H1 (cell line): ENCODE measurements around the gene TECR. TPM values are rescaled to one million over a fixed set of nuclear protein-coding genes. Genes with fewer than 3 reads are reported as not detected.

Experiments used
- BACH1 ChIP-seq: IDR thresholded peaks from 2 replicates; pipeline ENCODE4 v1.6.1; 2012; ENCODE audit warnings: low read length, improper control_type of control experiment
- BCL11A ChIP-seq, 2 experiments: IDR thresholded peaks; one replicate each; pipeline ENCODE4 v1.6.1; 2011; ENCODE audit warnings: low read depth in 2 of 2, low read length in 2 of 2, mild to moderate bottlenecking in 2 of 2
- CBX5 ChIP-seq: fragments of 300-800, 300-1000 bp; sonication (generic); IDR thresholded peaks from 2 replicates; pipeline ENCODE4 v1.7.1; 2016; ENCODE audit warnings: antibody characterized with exemption, low read length, low read depth
- CREB1 ChIP-seq: IDR thresholded peaks from 2 replicates; pipeline ENCODE4 v1.6.1; 2012; ENCODE audit warnings: inconsistent platforms
- GTF2F1 ChIP-seq: IDR thresholded peaks from 2 replicates; pipeline ENCODE4 v1.6.1; 2012; ENCODE audit warnings: low read depth, low read length, improper control_type of control experiment, borderline replicate concordance
- HDAC2 ChIP-seq, 2 experiments: fragments of 300-600 bp in 1 of 2; sonication (generic) in 1 of 2; IDR thresholded peaks; 2 replicates each; pipeline ENCODE4 v1.6.1; 2011 to 2012; ENCODE audit warnings: low read depth in 2 of 2, low read length in 2 of 2, mild to moderate bottlenecking in 2 of 2, moderate library complexity in 2 of 2, borderline replicate concordance in 1 of 2, inconsistent platforms in 1 of 2
- JUND ChIP-seq: IDR thresholded peaks from 2 replicates; pipeline ENCODE4 v1.6.1; 2011; ENCODE audit warnings: mild to moderate bottlenecking, improper control_type of control experiment, low read length
- KDM4A ChIP-seq: IDR thresholded peaks from one replicate; pipeline ENCODE4 v1.7.1; 2012; ENCODE audit warnings: low read depth, mild to moderate bottlenecking, moderate library complexity, low read length, inconsistent platforms; ENCODE audit not compliant: severe bottlenecking
- MAFK ChIP-seq: IDR thresholded peaks from 2 replicates; pipeline ENCODE4 v1.6.1; 2012; ENCODE audit warnings: low read depth, mild to moderate bottlenecking, improper control_type of control experiment, low read length
- NANOG ChIP-seq: IDR thresholded peaks from 2 replicates; pipeline ENCODE4 v1.6.1; 2011; ENCODE audit warnings: low read length, low read depth, mild to moderate bottlenecking, inconsistent platforms; ENCODE audit not compliant: insufficient read depth, poor library complexity, severe bottlenecking
- PHF8 ChIP-seq: fragments of 200-600 bp; sonication (generic); conservative IDR thresholded peaks from 2 replicates; pipeline ENCODE4 v1.7.1; 2012; ENCODE audit warnings: low read depth, mild to moderate bottlenecking, inconsistent platforms, low read length, moderate library complexity
- POLR2A ChIP-seq, 2 experiments: IDR thresholded peaks; 1 replicate in 1 of 2; 2 replicates in 1 of 2; pipeline ENCODE4 v1.6.1; 2011; ENCODE audit warnings: low read depth in 2 of 2, low read length in 2 of 2, mild to moderate bottlenecking in 2 of 2; ENCODE audit errors: control extremely low read depth in 1 of 2
- POLR2AphosphoS5 ChIP-seq: IDR thresholded peaks from 2 replicates; pipeline ENCODE4 v1.6.1; 2011; ENCODE audit warnings: low read depth, low read length
- RFX5 ChIP-seq: IDR thresholded peaks from 2 replicates; pipeline ENCODE4 v1.6.1; 2011; ENCODE audit warnings: low read depth, low read length, improper control_type of control experiment, borderline replicate concordance
- SIN3A ChIP-seq, 2 experiments: IDR thresholded peaks in 1 of 2; conservative IDR thresholded peaks in 1 of 2; 2 replicates each; pipeline ENCODE4 v1.6.1; 2011 to 2012; ENCODE audit warnings: low read length in 2 of 2, improper control_type of control experiment in 1 of 2, low read depth in 1 of 2, mild to moderate bottlenecking in 1 of 2
- SIX5 ChIP-seq: IDR thresholded peaks from 2 replicates; pipeline ENCODE4 v1.6.1; 2011; ENCODE audit warnings: mild to moderate bottlenecking, low read depth, low read length
- SRF ChIP-seq: IDR thresholded peaks from 2 replicates; pipeline ENCODE4 v1.6.1; 2011; ENCODE audit warnings: mild to moderate bottlenecking, low read depth, low read length, moderate library complexity
- TCF12 ChIP-seq: IDR thresholded peaks from 2 replicates; pipeline ENCODE4 v1.6.1; 2011; ENCODE audit warnings: low read depth, mild to moderate bottlenecking, low read length
- TEAD4 ChIP-seq: IDR thresholded peaks from 2 replicates; pipeline ENCODE4 v1.6.1; 2012; ENCODE audit warnings: low read depth, low read length, inconsistent platforms, mixed read lengths
- ZNF274 ChIP-seq: IDR thresholded peaks from 2 replicates; pipeline ENCODE4 v1.7.0; 2012; ENCODE audit warnings: low read length, borderline replicate concordance; ENCODE audit errors: extremely low read depth
- polyA plus RNA-seq, 7 experiments: library from polyadenylated mRNA; depleted of rRNA in 3 of 7; stranded (reverse) in 5 of 7; unstranded in 2 of 7; fragments of >200 nt in 5 of 7; fragments of 200-250 nt in 2 of 7; gene quantifications; 1 replicate in 5 of 7; 2 replicates in 1 of 7; 4 replicates in 1 of 7; pipeline versions ENCODE4 v1.2.1 to v1.2.3, GENCODE V29; 2011 to 2013; ENCODE audit warnings: missing spikeins in 2 of 7, mixed read lengths in 2 of 7
- total RNA-seq: library from RNA; stranded (reverse); fragmentation: NEBNext Ultra II Directional; extraction: Animal tissue kit (Norgen Biotek cat#: 25700); gene quantifications from 2 replicates; pipeline ENCODE4 v1.2.1, GENCODE V29; 2021
- TF ChIP-seq, protein P1 (sequence below): IDR thresholded peaks from 2 replicates; pipeline ENCODE4 v1.6.1; 2012; ENCODE audit warnings: inconsistent platforms
- TF ChIP-seq, protein P2 (sequence below), 3 experiments: IDR thresholded peaks; 1 replicate in 2 of 3; 2 replicates in 1 of 3; pipeline versions ENCODE4 v1.5.1 to v1.6.1; 2011; ENCODE audit warnings: low read length in 3 of 3, mild to moderate bottlenecking in 3 of 3, inconsistent platforms in 2 of 3, low read depth in 1 of 3, moderate library complexity in 1 of 3; ENCODE audit not compliant: insufficient read depth in 1 of 3; ENCODE audit errors: control extremely low read depth in 1 of 3

TECR gene
- total and polyA plus RNA-seq, 2 of the 8 experiments (the other 6 are each of a cell fraction or from before 2014, with no cell fraction given), result 172 to 405 TPM

DNA sequence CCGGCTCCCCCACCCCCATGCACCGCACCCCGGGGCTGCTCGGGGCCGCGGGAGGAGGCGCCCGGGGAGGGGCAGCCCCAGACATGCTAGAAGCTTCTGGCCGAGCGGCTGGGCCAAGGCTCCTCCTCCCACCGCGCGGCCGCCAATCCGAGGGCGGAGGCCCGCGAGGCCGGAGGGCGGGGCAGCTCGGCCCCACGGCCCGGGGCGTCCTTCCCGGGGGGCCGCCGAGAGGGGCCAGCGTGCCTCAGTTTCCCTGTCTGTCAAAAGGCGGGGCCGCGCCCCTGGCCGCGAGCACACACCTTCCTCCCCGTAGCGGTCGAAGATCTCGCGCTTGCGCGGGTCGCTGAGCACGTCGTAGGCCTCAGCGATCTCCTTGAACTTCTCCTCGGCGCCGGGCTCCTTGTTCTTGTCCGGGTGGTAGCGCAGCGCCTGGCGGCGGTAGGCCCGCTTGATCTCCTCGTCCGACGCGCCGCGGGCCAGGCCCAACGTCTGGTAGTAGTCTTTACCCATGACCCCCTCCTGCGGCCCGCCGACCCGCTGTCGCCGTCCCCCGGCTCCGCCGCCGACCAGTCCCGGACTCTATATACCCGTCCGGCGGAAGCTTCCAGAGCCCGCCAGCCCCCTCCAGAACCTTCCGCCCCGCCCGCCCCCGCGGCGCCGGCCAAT, 11.4 kb upstream of the TECR start, which contains the start of gene DNAJB1 (continued):
- TF ChIP-seq SIN3A (conservative IDR thresholded peaks at IDR 0.05 in 1 of 2, IDR thresholded peaks at IDR 0.05 in 1 of 2; ENCODE audit: low read depth in 1 of 2, low read length in 2 of 2) (peak in 1 of 2 experiments; percentile 26; a peak in 2 of 4 replicates), NANOG (no peak), BCL11A (IDR thresholded peaks at IDR 0.05; ENCODE audit: low read depth in 2 of 2, low read length in 2 of 2) (no peak), SRF (no peak), CREB1 (no peak; the same call in 1 of the 2 replicates), GTF2F1 (peak; percentile 69; the same call in 1 of the 2 replicates), JUND (no peak), TCF12 (no peak), SIX5 (no peak), PHF8 (peak; percentile 98), POLR2A (IDR thresholded peaks at IDR 0.05; ENCODE audit: control extremely low read depth in 1 of 2, low read depth in 2 of 2, low read length in 2 of 2) (peak; percentile 91 to 94), ZNF274 (no peak), CBX5 (no peak), KDM4A (peak; percentile 73), POLR2AphosphoS5 (peak; percentile 83), BACH1 (no peak), TEAD4 (no peak), MAFK (no peak), HDAC2 (IDR thresholded peaks at IDR 0.05; ENCODE audit: borderline replicate concordance in 1 of 2, low read depth in 2 of 2, low read length in 2 of 2) (peak in 1 of 2 experiments; percentile 89; a peak in 1 of 4 replicates), RFX5 (no peak)
- TF ChIP-seq, protein P1, sequence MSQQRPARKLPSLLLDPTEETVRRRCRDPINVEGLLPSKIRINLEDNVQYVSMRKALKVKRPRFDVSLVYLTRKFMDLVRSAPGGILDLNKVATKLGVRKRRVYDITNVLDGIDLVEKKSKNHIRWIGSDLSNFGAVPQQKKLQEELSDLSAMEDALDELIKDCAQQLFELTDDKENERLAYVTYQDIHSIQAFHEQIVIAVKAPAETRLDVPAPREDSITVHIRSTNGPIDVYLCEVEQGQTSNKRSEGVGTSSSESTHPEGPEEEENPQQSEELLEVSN, result no peak
- TF ChIP-seq, protein P2, sequence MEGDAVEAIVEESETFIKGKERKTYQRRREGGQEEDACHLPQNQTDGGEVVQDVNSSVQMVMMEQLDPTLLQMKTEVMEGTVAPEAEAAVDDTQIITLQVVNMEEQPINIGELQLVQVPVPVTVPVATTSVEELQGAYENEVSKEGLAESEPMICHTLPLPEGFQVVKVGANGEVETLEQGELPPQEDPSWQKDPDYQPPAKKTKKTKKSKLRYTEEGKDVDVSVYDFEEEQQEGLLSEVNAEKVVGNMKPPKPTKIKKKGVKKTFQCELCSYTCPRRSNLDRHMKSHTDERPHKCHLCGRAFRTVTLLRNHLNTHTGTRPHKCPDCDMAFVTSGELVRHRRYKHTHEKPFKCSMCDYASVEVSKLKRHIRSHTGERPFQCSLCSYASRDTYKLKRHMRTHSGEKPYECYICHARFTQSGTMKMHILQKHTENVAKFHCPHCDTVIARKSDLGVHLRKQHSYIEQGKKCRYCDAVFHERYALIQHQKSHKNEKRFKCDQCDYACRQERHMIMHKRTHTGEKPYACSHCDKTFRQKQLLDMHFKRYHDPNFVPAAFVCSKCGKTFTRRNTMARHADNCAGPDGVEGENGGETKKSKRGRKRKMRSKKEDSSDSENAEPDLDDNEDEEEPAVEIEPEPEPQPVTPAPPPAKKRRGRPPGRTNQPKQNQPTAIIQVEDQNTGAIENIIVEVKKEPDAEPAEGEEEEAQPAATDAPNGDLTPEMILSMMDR (IDR thresholded peaks at IDR 0.05; ENCODE audit: control extremely low read depth in 1 of 3, insufficient read depth in 1 of 3, low read depth in 1 of 3, low read length in 3 of 3), result no peak
